ENCODE data around the gene SIRPB2.

DNA sequence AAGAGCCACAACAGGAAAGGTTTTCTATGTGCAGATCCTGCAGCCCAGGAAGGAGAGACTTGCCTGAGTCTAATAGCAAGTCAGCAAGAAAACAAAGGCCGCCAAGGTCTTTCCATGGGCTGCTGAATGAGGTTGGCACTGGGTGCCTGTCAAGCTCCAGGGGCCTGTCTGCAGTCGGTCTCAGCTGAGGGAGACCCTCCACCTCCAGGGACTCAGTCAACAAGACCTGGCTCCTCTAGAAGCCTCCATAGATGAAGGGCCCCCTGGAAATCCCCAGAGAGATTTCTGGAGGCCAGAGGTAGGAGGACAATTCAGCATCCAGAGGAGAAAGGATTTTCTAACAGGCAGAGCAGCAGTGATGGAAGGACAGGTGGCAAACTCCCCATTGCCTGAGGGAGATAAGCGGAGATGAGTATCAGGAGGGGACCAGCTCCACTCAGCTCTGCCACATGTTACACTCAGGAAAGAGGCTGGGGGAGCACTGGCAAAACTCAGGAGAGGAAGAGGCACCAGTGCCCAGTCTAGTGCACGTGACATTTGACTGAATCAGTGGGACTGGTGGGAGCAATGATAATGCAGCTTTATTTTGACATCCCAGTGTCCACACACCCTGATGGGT is 64.9 kb downstream of the SIRPB2 start:
- TF ChIP-seq, protein P1, sequence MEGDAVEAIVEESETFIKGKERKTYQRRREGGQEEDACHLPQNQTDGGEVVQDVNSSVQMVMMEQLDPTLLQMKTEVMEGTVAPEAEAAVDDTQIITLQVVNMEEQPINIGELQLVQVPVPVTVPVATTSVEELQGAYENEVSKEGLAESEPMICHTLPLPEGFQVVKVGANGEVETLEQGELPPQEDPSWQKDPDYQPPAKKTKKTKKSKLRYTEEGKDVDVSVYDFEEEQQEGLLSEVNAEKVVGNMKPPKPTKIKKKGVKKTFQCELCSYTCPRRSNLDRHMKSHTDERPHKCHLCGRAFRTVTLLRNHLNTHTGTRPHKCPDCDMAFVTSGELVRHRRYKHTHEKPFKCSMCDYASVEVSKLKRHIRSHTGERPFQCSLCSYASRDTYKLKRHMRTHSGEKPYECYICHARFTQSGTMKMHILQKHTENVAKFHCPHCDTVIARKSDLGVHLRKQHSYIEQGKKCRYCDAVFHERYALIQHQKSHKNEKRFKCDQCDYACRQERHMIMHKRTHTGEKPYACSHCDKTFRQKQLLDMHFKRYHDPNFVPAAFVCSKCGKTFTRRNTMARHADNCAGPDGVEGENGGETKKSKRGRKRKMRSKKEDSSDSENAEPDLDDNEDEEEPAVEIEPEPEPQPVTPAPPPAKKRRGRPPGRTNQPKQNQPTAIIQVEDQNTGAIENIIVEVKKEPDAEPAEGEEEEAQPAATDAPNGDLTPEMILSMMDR (optimal IDR thresholded peaks at IDR 0.05 in 1 of 3, IDR thresholded peaks at IDR 0.05 in 1 of 3, conservative IDR thresholded peaks at IDR 0.05 in 1 of 3; ENCODE audit: extremely low read depth in 1 of 3, insufficient read depth in 2 of 3, low read length in 3 of 3) = no peak
- no peak for TF ChIP-seq EZH2 (IDR thresholded peaks at IDR 0.05; ENCODE audit: low read length)

All from keratinocyte (primary cell).